ENCODE results near the gene ASTN2. TPM values are rescaled to one million over a fixed set of nuclear protein-coding genes. Genes with fewer than 3 reads are reported as not detected.
A peak's percentile ranks its signal among the peaks of the same experiment; 100 is the strongest.

ASTN2 gene
- polyA plus RNA-seq, 1 donor: 4.2 TPM

DNA sequence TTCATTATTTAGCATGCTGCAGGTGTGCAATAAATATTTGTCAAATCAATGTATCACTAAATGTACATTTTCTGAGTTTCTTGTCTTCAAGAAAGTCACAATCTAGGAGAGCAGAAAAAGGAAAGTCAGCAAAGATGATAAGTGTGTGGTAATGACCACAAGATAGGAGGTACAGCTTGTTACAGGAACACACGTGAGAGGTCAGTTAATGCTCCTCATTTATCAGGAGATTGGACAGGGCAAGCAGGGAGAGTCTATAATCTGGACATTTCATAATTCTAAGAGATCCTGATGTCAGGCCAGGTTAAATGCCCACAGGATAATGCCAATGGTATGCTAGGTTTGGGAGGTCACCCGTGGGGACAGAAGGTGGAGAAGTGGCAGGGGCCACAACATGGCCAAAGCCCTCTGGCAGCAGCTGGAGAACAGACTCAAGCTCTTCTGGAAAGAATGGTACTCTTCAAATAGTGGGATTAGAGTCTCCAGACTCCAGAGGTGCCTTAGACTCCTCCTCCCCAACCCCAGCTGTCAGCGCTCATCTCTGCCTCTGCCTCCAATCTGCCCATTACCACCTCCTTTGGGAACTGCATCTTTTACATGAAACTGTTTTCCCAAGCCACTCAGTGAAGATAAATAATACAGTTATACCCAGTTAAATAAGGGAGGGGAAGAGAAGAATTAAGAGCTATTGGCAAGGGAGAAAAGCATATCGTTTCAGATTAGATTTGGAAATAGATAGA, 114.3 kb downstream of the ASTN2 start:
- DNase-seq: no peak

DNA sequence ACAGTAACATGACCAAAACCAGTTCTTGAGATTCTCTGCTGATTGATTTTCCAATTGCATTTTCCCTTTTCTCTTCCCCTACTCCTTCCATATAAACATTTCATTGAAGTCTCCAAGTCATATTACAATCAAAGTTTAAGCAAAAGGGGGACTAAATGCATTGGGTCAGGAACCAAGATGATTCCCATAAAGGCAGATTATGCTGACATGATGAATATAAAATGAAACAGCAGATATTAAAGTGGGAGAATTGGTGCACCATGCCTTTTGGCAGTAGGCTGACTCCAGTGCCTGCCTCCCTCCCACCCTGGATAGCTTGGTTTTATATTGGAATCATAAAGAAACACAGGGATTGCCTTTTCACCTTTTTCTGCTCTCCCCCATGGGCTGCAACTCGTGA, 118.4 kb downstream of the ASTN2 start:
- no peak for DNase-seq

DNA sequence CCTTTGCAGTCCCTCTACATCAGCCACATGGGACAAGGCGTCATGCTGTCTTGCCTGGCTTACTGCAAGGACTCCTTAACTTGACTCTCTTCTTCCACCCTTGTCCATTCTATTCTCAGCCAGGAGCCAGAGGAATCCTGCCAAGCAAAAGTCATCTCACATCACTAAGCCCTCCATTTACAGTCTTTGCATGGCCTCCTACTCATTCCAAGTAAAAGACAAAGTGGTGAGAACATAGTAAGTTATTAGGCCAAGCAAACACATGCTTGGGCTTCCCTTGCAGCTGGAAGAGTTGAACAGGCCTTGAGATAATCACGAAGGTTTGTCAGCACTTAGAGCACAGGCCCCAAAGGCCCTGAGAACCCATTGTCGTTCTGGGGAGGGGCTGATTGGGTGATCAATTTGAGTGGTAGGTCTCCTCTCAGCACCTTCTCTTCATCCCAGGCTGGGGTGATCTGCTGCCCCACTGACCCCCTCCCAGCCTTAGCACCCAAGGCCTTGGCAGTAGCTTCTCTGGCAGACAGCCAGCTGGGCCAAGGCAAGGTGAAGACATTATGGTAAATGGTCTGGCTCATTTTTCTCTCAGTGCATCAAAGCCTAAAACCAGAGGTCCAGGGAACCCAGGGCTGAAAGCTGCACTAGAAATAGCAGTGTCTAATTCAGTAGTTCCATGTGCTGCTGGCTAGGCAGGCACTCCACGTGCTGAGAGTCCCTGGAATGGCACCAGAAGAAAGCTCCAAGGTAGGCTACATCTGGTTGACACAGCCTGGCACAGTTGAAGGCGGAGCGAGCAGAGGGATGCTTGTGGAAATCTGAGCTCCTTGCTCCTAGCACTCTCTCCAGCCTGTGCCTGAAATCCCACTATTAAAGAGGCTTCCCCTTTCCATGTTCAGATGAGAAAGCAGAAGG, 121.4 kb downstream of the ASTN2 start:
- DNase-seq: peak; percentile 72

DNA sequence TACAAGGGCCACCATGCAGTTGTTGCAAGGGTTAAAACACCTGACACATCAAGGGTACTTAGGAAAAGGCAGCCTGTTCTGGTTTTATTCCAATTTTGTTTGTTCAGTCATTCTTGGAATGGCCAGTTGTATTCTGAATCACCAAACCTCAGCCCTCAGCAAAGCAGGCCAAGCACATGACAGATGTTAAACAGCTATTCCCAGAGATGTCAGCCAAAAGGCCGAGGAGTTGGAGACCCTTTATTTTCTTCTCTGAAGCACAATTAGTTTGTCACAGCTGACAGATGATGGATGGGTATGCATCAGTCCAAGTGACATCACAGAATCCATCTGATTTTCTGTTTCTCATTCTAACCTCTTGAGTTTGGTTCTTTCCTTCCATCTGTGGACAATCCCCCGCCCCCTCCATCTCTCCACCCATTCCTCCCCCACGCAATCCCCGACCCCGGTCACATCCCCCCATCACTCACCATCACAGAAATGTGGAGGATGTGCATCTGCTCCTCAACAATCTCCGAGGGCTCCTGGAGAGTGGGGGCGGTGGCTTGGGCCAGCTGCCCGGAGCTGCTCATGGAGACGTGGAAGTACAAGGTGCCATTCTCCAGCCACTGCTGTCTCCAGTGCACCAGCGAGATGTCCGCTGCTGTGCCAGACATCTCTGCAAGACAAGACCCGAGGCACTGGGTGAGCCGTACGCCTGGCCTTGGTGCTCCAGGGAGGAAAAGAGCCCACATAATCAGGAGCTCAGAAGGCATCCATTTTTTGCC, 123.8 kb downstream of the ASTN2 start:
- DNase-seq: peak; percentile 46

DNA sequence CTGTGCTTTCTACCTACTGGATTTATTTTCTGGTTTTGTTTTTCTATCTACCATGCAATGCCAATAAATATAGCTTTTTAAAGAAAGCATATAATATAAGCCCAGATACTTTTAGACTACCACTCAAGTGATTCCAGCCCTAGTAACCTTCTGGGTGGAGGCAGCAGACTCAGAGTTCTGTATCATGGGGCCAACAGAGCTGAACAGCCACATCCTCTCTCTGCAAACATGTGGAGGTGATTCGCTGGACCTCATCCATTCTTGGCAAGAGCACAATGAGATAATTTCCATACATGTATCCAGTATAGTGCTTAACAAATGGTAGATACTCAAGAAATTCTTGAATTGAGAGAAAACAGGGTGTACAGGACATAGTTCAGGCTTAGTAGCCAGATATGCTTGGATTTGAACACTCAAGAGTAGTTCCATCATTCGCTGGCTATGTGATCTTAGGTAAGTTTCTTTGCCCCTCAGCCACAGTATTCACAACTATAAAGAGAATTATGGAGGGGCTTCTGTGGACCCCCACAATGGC, 124.5 kb downstream of the ASTN2 start:
- DNase-seq: peak; percentile 23

DNA sequence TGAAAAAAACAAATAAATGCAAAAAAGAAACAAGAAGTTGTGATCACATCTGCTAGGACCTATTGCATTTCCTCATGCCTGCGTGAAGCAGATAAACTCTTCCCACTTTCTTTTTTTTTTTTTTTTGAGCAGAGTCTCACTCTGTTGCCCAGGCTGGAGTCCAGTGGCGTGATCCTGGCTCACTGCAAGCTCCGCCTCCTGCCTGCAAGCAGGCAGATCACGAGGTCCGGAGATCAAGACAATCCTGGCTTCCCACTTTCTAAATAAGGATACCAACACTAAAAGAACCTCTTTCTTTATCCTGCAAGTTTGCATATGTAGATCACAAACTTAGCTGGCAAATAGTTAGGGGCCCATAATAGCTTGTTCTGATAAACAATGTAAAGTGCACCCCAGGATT, 128.6 kb downstream of the ASTN2 start:
- DNase-seq: no peak

DNA sequence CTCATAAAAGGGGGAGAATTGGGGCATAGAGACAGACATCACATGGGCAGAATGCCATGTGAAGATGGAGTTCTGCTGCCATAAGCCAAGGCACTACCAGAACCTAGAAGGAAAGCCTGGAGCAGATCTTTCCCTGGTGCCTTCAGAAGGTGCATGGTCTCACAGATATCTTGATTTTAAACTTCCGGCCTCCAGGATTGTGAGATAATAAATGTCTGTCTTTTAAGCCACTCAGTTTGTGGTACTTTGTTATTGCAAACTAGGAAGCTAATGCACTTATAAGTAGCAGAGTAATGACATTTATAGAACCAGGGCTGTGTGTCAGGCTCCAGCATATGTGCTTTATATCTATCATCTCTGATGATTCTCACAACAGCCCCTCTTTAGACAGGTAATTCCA, 130.4 kb downstream of the ASTN2 start:
- DNase-seq: no peak

DNA sequence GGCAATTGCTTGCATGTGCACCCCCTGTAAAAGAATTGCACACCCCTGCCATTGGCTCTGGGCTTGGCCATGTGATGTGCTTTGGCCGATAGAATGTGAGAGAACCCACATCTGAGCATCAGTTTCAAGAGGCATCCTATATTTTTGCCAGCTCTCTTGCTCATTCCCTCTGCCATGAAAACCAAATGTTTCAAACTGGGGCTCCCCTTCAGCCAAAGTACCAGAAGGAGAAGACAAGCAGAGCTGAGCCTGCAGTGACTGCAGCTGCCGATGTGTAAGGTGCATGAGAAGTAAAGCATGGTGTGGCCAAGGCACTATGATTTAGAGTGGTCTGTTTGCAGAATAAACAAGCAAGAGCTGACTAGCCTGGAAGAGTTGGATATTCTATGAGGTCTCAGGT, 132.3 kb downstream of the ASTN2 start:
- DNase-seq: no peak

DNA sequence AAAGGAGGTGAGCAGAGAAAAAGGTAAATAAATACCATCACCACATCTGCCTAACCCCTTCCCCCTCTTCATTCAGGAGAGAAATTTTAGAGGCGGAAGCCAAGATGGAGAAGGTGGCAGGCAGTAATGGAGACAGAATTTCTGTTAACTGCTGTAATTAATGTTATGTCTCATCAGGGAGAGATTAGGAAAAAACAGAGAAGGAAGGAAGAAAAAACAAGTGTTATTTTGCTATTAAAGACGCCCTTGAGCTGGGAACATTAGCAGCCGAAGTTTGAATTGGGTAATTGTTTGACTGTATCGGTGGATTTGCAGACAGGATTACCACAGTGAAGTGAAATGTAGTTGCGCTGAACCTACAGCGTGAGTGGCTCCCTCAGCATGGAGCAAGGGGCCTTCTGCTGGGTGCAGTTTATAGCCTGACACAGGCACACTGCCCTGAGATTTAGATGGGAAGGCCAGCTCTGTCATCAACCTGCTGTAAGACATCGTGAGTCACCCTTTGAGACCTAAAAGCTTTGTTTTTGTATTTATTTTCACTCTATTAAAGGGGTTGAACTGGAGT, 136.3 kb downstream of the ASTN2 start:
- no peak for DNase-seq

DNA sequence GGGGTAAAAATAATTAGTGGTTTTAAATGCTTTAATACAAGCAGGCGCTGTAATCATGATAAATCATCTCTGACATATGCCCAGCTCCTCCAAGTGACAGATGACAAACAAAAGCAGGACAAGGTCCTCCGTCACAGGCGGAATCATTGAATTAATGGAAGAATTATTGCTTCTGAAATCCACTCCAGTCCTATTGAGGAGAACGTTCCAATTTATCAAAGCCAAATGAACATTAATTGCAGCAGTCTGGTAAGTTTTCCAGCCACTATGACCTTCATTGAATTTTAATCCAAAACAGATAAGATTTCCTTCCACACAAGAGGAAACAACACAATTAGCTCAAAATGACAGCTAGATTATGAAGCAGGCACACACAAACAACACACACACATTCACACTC, 136.8 kb downstream of the ASTN2 start:
- DNase-seq: no peak

DNA sequence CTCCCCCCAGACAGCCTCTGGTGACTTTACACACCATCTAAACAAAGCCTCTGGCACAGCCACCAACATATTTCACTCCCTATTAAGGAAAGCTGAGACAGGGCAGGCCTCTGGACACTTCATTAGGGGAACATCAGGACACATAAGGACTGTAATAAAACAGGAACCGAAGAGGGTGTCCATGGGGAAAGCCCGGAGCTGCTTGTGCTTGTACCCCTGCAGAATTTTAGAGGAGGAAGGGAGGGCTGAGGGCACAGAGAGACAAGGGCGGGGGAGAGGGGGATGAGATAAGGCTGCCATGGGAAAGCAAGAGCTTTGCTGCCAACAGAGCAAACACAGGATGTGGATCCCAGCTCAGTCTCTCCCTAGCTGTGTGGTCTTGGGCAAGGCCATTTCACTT, 138.4 kb downstream of the ASTN2 start:
- no peak for DNase-seq

DNA sequence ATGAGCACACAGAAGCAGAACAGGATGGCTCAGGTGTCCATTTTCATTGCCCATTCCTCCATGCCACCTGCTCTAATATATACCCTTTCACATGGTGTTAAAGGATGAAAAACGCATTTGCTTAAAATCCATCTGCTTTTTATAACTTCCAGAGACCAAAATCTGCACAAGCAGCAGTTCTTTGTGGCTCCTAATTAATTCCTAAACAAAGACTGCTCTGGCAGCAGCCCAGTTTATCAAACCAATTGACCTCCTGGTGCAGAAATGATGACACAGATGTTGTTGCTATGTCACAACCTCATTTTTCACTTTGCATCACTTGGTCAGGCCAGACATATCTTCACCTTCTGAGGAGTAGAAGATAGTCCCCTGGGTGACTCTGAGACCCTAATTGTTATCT, 141.2 kb downstream of the ASTN2 start:
- no peak for DNase-seq

DNA sequence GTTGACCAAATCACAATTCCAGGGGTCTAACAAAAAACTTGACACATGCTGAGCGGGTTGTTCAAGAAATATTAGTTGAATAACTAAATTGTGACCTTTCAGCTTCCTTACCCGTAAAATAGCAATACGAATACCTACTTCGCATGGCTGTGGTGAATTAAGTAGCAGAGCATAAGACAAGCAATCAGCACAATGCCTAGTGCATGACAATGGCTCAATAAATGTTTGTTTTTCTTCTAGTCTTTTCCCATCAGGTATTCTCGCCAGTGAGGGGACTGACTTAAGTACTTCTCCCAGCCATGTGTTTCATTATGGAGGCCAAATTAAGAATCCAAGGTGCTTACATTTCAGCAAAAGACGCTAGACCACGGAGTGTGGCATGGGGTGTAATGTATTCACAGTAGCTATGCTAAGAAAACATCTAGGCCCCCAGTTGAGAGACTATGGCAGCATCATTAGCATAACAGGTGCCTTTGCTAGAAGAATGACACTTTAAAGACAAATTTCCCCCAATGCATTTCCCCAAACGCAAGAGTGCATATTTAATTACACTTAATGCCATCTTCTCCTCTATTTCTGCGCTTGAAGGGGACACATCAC, 145.9 kb downstream of the ASTN2 start:
- no peak for DNase-seq

DNA sequence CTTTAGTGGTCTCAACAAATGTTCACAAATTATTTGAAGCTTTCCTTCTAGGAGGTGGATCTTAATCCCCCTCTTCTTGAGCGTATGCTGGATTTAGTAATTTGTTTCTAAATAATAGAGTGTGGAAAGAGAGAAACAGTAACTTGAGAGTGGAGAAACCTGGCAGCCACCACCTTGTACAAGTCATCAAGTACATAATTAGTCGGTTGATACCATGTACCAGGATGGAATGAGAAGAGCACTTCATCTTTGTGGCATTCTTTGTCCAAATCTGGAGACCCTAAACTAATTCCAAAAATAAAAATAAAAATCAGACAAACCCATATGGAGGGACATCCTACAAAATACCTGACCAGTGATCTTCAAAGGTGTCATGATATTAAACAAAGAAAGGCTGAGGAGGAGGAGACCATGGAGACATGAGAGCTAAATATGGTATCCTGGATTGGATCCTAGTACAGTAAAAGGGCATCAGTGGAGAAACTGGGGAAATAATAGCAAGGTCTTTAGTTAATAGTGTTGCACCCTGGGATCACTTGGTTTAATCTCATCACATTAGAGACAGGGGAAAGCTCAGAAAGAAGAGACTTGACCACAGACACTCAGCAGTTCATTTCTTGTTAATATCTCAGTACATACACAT, 147.9 kb downstream of the ASTN2 start:
- DNase-seq: no peak

DNA sequence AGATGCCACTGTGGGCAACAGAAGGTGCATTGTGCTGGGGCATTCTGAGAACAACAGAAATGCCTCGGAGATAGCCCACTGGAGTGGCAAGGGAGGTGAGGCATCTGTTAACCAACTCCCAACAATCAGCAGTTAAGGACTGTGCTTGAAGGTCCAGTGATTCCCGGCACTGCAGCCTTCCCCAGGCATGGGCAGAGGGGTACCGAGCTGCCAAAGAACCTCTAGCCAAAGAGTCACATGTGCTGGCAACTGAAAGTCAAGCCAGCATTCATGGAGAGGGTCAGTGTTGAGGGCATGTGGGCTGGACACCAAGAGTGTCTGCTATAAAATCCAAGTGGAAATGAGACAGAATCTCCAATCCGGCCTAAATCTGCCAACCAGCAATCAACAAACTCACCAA, 149.6 kb downstream of the ASTN2 start:
- DNase-seq: no peak

DNA sequence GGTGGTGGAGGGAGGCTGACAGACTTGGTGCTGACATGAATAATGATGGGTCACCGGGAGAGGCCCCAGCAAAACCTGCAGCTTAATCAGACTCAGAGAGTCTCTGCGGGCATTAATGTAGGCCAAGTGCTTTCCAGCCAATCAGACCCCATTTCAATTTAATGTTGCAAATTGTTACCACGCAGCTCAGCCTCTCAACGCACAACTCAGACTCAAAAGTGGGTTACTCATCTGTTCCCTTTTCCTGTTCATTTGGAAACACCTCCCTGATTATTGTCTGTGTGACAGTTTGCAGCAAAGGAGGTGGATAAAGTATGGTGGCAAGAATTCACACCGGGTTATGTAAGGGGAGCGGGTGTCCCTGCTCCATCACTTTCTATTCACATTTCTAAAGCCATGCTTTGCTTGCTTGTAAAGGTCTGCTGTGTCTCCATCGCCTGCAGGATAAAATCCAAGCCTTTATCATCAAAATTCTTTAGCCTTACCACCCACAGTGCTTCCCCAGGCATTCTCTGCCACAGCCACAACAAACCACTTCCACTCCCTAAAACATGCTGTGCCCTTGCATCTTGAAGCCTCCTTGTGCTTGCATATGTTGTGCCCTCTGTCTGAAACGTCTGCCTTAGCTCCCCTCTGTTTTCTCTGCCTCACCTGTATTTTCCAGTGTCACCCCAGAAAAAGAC, 156.5 kb downstream of the ASTN2 start:
- no peak for DNase-seq

DNA sequence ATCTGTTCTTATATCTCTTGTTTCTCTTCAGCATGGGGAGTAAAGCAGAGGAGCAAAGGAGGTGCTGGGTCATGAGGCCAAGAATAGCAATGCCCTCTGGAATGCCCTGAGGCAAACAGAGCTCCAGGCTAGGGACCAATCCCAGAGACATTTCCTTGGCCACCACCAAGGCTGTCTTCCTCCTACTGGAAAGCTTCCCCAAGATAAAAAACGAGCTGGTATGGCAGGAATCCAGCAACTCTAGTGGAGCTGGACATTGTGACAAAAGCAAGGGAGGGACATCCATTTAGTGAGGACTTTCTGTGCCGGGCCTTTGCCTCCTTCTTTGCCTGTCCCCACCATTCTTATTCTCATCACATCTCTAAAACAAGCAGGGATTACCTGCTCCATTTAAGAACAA, 161.6 kb downstream of the ASTN2 start:
- DNase-seq: no peak

DNA sequence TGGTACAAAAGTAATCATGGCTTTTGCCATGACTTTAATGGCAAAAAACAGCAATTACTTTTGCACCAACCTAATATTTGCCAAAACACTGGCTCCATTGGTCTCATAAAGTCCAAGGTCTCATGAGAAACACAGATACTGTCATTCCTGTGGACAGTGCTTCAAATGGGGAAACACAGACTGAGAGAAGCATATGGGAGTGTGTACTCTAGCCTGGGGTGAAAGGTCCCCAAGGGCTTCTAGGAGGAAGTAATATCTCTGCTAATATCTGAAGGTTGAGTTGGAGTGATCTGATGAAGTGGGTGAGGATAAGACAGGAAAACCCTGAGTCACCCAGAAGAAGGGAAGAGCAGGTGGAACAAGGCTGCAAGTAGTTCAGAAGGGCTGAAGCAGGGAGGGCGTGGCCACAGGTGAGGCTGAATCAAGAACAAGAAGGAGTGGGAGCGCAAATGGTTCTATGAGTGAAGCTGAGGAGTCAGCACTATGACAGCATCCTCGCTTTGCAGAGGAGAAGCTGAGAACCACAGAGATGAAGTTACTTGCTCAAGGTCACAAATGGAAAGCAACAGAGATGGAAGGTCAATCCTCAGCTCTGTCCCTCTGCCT, 164.1 kb downstream of the ASTN2 start:
- no peak for DNase-seq

DNA sequence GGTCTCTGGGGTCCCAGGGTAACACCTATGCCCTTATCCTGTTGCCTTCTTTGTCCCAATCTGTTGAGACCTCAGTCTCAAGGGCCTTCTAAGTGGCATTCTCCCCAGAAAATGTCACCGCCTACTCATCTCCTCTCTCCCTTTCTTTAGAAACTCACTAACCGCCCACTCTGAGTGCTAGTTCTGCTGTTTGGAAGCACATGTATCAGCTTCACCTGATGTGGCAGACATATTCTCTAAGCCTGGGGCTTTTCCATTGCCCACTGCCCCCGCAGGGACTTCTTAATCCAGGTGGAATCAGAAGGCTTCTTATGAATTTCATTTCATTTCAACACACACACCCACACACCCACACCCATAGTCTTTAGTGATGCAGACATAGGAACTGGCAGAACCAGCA, 165.1 kb downstream of the ASTN2 start:
- DNase-seq: no peak

DNA sequence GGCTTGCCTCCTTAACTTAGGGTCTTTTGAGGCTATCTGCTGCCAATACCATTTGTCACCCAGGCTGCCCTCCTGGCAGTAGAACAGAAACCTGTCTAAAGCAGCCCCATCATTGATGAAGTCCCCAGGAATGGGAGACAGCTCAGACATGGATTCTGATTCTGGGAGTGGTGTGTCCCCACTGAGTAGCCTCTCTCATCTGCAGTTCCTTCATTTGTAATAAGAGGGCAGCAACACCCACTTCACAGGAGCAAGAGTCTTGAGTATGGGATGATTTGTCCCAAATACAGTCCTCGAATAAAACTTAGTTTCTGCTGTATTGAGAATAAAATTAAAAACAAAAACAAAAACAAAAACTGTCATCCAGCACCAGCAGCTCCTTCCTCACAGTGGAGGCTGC, 167.6 kb downstream of the ASTN2 start:
- peak; percentile 11 for DNase-seq
